K562 (cell line): Measurements from ENCODE around the gene ST6GALNAC2. TPM values are rescaled to one million over a fixed set of nuclear protein-coding genes. Genes with fewer than 3 reads are reported as not detected.

Experiments used
- ATAC-seq: fragments of 200-7000 bp; cut with Tn5 transposase; 3 replicates; pipeline ENCODE4 v1.9.1; 2020; ENCODE audit warnings: moderate library complexity
- BruUV-seq: library from RNA; stranded (reverse); fragments of 400-500 nt; replicated peaks from 2 replicates; lab custom pipeline; 2021; lab: Mats Ljungman, UMichigan
- CTCF ChIA-PET: fragments of 300-600 bp; formaldehyde crosslinking; extraction: SDS; loops from one replicate; lab custom pipeline; 2021; ENCODE audit warnings: low intra/inter-chr PET ratio; lab: Yijun Ruan, JAX
- POLR2A ChIA-PET: fragments of 300-600, 350-650 bp; sonication (Branson Sonifier 250); formaldehyde crosslinking; extraction: SDS; loops from one replicate; lab custom pipeline; 2021; ENCODE audit warnings: antibody characterized with exemption, inconsistent platforms; lab: Yijun Ruan, JAX
- DNase-seq, 4 experiments: peaks; one replicate each; pipeline versions ENCODE4 v3.0.0 to v3.0.0-alpha.2; 2011 to 2018; ENCODE audit warnings: low spot score in 3 of 4, mixed read lengths in 3 of 4; ENCODE audit errors: extremely low read depth in 1 of 4
- FAIRE-seq: peaks from 2 replicates; lab custom pipeline; 2011; peaks lifted over from hg19 to GRCh38; lab: Jason Lieb, UNC
- H2AFZ ChIP-seq: 2 replicates; pipeline ENCODE4 v1.6.0; 2011; ENCODE audit warnings: low read depth, low read length, control low read depth, inconsistent platforms
- H3K27ac ChIP-seq: fragments of 200-600 bp; 3 replicates; pipeline ENCODE4 v1.8.0; 2011; ENCODE audit warnings: low read depth, mild to moderate bottlenecking, control low read depth, inconsistent platforms, low read length, moderate library complexity, mixed read lengths; ENCODE audit errors: extremely low read depth
- H3K27me3 ChIP-seq, 2 experiments: fragments of 300-600 bp in 1 of 2; 2 replicates in 1 of 2; 3 replicates in 1 of 2; pipeline versions ENCODE4 v1.6.0 to v1.8.0; 2011; ENCODE audit warnings: inconsistent platforms in 2 of 2, low read length in 2 of 2, mild to moderate bottlenecking in 1 of 2, mixed read lengths in 1 of 2, moderate library complexity in 1 of 2; ENCODE audit not compliant: control insufficient read depth in 2 of 2, insufficient read depth in 2 of 2
- H3K36me3 ChIP-seq: fragments of 300-600 bp; 3 replicates; pipeline ENCODE4 v1.8.0; 2011; ENCODE audit warnings: mild to moderate bottlenecking, low read length, inconsistent platforms; ENCODE audit not compliant: control insufficient read depth, insufficient read depth
- H3K4me1 ChIP-seq, 2 experiments: fragments of 200-600 bp in 1 of 2; replicated peaks in 1 of 2; 2 replicates in 1 of 2; 3 replicates in 1 of 2; pipeline versions ENCODE4 v1.5.1 to v1.8.0; 2011; ENCODE audit warnings: inconsistent platforms in 2 of 2, low read length in 2 of 2, mild to moderate bottlenecking in 1 of 2, mixed read lengths in 1 of 2, moderate library complexity in 1 of 2; ENCODE audit not compliant: control insufficient read depth in 2 of 2, insufficient read depth in 2 of 2
- H3K4me2 ChIP-seq: 2 replicates; pipeline ENCODE4 v1.6.1; 2011; ENCODE audit warnings: low read length, control low read depth, inconsistent platforms, mixed read lengths; ENCODE audit not compliant: insufficient read depth
- H3K4me3 ChIP-seq: fragments of 200-600 bp; sonication (generic), shearing (Covaris generic); 2 replicates; pipeline ENCODE4 v1.5.1; 2016; ENCODE audit warnings: control low read depth, inconsistent platforms
- H3K79me2 ChIP-seq: fragments of 200-600 bp; 3 replicates; pipeline ENCODE4 v1.8.0; 2011; ENCODE audit warnings: low read length, inconsistent platforms; ENCODE audit not compliant: control insufficient read depth, insufficient read depth
- H3K9ac ChIP-seq, 2 experiments: 2 replicates each; pipeline versions ENCODE4 v1.6.0 to v1.6.1; 2011; ENCODE audit warnings: low read depth in 2 of 2, low read length in 2 of 2, control low read depth in 1 of 2, inconsistent platforms in 1 of 2, mild to moderate bottlenecking in 1 of 2, mixed read lengths in 1 of 2; ENCODE audit not compliant: insufficient read depth in 1 of 2
- H3K9me1 ChIP-seq: one replicate; pipeline ENCODE4 v1.6.0; 2011; ENCODE audit warnings: inconsistent platforms, mild to moderate bottlenecking, low read length, moderate library complexity; ENCODE audit not compliant: control insufficient read depth, insufficient read depth
- H3K9me3 ChIP-seq: replicated peaks from 2 replicates; pipeline ENCODE4 v1.5.1; 2011; ENCODE audit warnings: low read depth, low read length, inconsistent platforms; ENCODE audit not compliant: control insufficient read depth, insufficient read depth
- H4K20me1 ChIP-seq: replicated peaks from 2 replicates; pipeline ENCODE4 v1.6.1; 2011; ENCODE audit warnings: low read length, inconsistent platforms, mixed read lengths; ENCODE audit not compliant: control insufficient read depth, insufficient read depth
- MCM3 ChIP-seq: fragments of 450-650 bp; IDR thresholded peaks from 2 replicates; pipeline ENCODE4 v1.6.1; 2016
- MECOM ChIP-seq: fragments of 250-450 bp; sonication (Bioruptor Pico); IDR thresholded peaks from 2 replicates; pipeline ENCODE4 v1.8.0; 2022; ENCODE audit warnings: inconsistent platforms
- NCOA6 ChIP-seq: fragments of 450-650 bp; IDR thresholded peaks from 2 replicates; pipeline ENCODE4 v1.6.1; 2017; ENCODE audit warnings: mild to moderate bottlenecking
- POLR2AphosphoS5 ChIP-seq: IDR thresholded peaks from 2 replicates; pipeline ENCODE4 v1.6.1; 2011; ENCODE audit warnings: mild to moderate bottlenecking, low read depth, low read length, moderate library complexity; ENCODE audit not compliant: control insufficient read depth, insufficient read depth
- TGIF2 ChIP-seq: sonication (generic); formaldehyde crosslinking; IDR thresholded peaks from 2 replicates; pipeline ENCODE4 v1.8.1; 2022; ENCODE audit warnings: mild to moderate bottlenecking, missing genetic modification reagents, moderate library complexity
- ZNF121 ChIP-seq: sonication (generic); formaldehyde crosslinking; conservative IDR thresholded peaks from 2 replicates; pipeline ENCODE4 v1.8.0; 2022; ENCODE audit warnings: missing genetic modification reagents
- ZNF41 ChIP-seq: fragments of 250-450 bp; sonication (Bioruptor Pico); conservative IDR thresholded peaks from 2 replicates; pipeline ENCODE4 v1.4.0; 2020; ENCODE audit warnings: mild to moderate bottlenecking
- WGBS: fragments of 100-300 bp; shearing (Covaris generic); methylation state at CpG from one replicate; pipeline ENCODE4 v1.1.6; 2016; ENCODE audit warnings: low coverage, mixed read lengths; ENCODE audit not compliant: insufficient coverage; ENCODE audit errors: missing lambda C conversion rate; 5-methylcytosine and 5-hydroxymethylcytosine counted together
- in situ Hi-C: fragments of 300-500 bp; cut with MboI; formaldehyde crosslinking; loops from 4 replicates; pipeline ENCODE4 v1.15.0; 2018; ENCODE audit warnings: inconsistent platforms, mixed read lengths
- intact Hi-C: fragments of 100-400 bp; cut with micrococcal nuclease; formaldehyde crosslinking; loops from 2 replicates; pipeline ENCODE4 v1.14.2; 2022
- polyA plus RNA-seq, 8 experiments: library from polyadenylated mRNA; depleted of rRNA in 4 of 8; stranded (reverse) in 5 of 8; unstranded in 3 of 8; fragments of >200 nt; fragmentation: Nextera tagmentation in 2 of 8; fragmentation: Illumina TruSeq in 1 of 8; extraction: Ambion mirVana in 2 of 8; extraction: Trizol in 1 of 8; gene quantifications; 2 replicates each; pipeline versions ENCODE4 v1.2.1 to v1.2.3, GENCODE V29; 2011 to 2014; ENCODE audit warnings: inconsistent platforms in 1 of 8, missing spikeins in 1 of 8
- total RNA-seq, 7 experiments: library from RNA; depleted of rRNA in 6 of 7; stranded (reverse); fragments of >200 nt in 6 of 7; fragmentation: Illumina TruSeq in 2 of 7; extraction: Trizol in 2 of 7; gene quantifications; 2 replicates each; pipeline versions ENCODE4 v1.2.1 to v1.2.3, GENCODE V29; 2011 to 2021; ENCODE audit warnings: low replicate concordance in 1 of 7
- TF ChIP-seq, protein P1 (sequence below): fragments of 250-450 bp; sonication (Bioruptor Pico); IDR thresholded peaks from 2 replicates; pipeline ENCODE4 v1.5.0; 2022; ENCODE audit warnings: mild to moderate bottlenecking

Gene ST6GALNAC2
- total and polyA plus RNA-seq, 9 of the 15 experiments (the other 6 are each of a cell fraction or from before 2014, with no cell fraction given), result 0.18 TPM; not detected in 8

GRCh38 chr17:76572201-76572910, 13.3 kb downstream of the ST6GALNAC2 start:
- DNase-seq, result no peak

More at GRCh38 chr17:76572201-76572910, 13.3 kb downstream of the ST6GALNAC2 start:
- Histone ChIP-seq H3K9ac (no peak overlapping the region), H3K9me1 (no peaks in the 10 kb centered on the region), H2AFZ (no peak overlapping the region), H3K27ac (no peak overlapping the region), H3K9me3 (no peaks in the 10 kb centered on the region), H3K4me2 (no peak overlapping the region), H3K79me2 (no peaks in the 10 kb centered on the region), H3K36me3 (no peaks in the 10 kb centered on the region), H3K4me1 (peaks cover 7 to 37% of the 10 kb centered on the region in 2 experiments; a peak in 4 of 5 replicates), H3K4me3 (no peak overlapping the region), H4K20me1 (no peaks in the 10 kb centered on the region), H3K27me3 (no peaks in the 10 kb centered on the region)
- CTCF ChIA-PET, result no interaction called here
- TF ChIP-seq, protein P1, sequence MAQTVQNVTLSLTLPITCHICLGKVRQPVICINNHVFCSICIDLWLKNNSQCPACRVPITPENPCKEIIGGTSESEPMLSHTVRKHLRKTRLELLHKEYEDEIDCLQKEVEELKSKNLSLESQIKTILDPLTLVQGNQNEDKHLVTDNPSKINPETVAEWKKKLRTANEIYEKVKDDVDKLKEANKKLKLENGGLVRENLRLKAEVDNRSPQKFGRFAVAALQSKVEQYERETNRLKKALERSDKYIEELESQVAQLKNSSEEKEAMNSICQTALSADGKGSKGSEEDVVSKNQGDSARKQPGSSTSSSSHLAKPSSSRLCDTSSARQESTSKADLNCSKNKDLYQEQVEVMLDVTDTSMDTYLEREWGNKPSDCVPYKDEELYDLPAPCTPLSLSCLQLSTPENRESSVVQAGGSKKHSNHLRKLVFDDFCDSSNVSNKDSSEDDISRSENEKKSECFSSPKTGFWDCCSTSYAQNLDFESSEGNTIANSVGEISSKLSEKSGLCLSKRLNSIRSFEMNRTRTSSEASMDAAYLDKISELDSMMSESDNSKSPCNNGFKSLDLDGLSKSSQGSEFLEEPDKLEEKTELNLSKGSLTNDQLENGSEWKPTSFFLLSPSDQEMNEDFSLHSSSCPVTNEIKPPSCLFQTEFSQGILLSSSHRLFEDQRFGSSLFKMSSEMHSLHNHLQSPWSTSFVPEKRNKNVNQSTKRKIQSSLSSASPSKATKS, result no peak
- TF ChIP-seq TGIF2 (CRISPR knock-in tag), result no peak
- TF ChIP-seq MCM3, result no peak
- TF ChIP-seq NCOA6, result no peak
- no peak for TF ChIP-seq ZNF41 (CRISPR knock-in tag)
- TF ChIP-seq POLR2AphosphoS5, result no peak
- TF ChIP-seq ZNF121 (CRISPR knock-in tag), result no peak
- no peak for TF ChIP-seq MECOM
- FAIRE-seq, result no peak
- in situ Hi-C loops (no loop called here), intact Hi-C loops (no loop called here)
- no TSS peak for BruUV-seq
- 66% methylated on average over 14 of the region's 17 CpGs for WGBS
- no peak for ATAC-seq
- POLR2A ChIA-PET, result interaction anchor here (0.7 to 3.8 kb wide), 5 partner anchors 12 to 489 kb away, joined by 3 to 38 read pairs (median 3); no protein-coding TSS in a partner anchor
